GM18517 (cell line): Measurements from ENCODE around the gene FAM168B.

Source experiments
- ATAC-seq: cut with Tn5 transposase; IDR thresholded peaks from one replicate; pipeline ENCODE4 v1.9.1; 2021; ENCODE audit warnings: mild to moderate bottlenecking, moderate library complexity; ENCODE audit not compliant: unreplicated experiment

FAM168B gene

DNA sequence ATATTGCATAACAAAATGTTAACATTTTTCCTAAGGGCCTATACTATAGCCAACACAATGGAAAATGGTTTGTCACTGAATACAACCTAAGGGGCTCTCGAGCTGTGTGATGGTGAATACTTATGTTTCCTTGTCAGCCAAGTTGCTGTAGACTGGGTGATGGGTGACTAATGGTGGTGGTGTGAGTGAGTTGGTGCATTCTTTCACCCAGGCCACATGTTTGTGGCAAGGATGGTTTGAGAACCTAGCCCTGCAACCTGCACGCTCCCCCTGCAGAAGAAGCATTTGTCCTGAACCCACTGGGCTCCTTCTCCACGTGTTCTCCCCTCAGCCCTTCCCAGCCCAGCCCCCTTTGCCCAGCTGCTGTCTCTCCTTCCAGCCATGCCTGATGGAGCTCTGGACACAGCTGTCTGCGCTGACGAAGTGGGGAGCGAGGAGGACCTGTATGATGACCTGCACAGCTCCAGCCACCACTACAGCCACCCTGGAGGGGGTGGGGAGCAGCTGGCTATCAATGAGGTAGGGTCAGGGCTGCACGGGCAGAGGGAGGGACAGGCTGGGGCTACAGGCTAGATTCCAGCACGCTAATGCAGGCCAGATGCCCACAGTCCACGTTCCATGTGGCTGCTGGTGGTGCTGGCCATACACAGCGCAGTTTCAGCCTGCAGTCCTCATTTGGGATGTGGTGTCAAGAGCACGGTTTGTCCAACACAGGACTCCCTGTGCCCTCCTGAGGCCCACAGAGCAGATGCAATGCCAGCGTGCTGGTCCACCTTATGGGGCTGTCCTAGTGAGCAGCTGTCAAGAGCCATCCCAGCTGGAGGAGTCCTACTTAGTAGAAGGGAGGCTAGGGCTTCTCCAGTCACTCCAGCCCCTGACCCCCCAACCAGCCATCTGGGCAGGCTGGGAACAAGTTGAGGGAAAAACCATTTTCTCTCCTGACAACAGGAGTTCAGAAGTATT, 65.4 kb downstream of the FAM168B start:
- ATAC-seq: no peak

DNA sequence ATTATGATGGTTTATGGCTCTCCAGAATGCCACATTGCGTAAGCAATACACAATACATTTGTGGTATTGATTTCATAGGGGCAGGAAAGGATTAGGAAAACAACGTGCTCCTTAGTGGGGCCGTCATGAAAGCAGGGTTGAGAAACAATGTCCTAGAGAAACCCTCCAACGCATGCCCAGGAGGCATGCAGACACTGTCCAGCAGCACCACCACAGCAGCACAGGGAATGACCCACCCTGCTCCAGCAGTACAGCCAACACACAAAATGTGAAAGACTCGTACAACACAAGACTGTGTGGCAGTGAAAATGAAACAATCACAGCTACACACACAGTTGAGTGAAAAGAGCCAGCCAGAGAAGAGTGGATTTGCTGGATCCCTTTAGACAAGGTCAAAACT, 66.3 kb downstream of the FAM168B start:
- no peak for ATAC-seq

DNA sequence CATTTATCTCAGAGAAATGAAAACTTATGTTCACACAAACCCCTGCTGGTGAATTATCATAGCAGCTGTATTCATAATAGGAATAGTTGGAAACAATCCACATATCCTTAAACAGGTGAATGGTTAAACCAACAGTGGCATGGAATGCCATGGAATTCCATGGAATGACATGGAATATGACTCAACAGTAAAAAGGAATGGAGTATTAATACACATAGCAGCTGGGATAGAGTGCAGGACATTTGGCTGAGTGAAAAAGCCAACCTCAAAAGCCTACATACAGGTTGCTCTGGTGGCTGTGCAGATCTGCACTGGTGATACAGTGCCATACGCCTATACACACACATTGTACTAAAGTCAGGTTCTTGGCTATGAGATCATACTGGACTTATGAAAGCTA, 69.5 kb downstream of the FAM168B start:
- ATAC-seq: no peak

DNA sequence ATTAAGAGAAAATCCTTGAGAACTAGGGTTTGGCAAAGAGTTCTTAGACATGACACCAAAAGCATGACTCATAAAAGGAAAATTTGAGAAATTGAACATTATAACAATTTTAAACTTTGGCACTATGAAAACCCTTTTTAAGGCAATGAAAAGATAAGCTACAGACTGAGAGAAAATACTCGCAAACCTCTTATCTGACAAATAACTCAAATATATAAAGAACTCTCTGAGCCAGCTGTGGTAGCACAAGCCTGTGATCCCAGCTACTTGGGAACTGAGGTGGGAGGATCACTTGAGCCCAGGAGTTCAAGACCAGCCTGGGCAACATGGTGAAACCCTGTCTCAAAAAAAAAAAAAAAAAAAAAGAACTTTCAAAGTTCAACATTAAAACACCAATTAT, 70.5 kb downstream of the FAM168B start:
- no peak for ATAC-seq

DNA sequence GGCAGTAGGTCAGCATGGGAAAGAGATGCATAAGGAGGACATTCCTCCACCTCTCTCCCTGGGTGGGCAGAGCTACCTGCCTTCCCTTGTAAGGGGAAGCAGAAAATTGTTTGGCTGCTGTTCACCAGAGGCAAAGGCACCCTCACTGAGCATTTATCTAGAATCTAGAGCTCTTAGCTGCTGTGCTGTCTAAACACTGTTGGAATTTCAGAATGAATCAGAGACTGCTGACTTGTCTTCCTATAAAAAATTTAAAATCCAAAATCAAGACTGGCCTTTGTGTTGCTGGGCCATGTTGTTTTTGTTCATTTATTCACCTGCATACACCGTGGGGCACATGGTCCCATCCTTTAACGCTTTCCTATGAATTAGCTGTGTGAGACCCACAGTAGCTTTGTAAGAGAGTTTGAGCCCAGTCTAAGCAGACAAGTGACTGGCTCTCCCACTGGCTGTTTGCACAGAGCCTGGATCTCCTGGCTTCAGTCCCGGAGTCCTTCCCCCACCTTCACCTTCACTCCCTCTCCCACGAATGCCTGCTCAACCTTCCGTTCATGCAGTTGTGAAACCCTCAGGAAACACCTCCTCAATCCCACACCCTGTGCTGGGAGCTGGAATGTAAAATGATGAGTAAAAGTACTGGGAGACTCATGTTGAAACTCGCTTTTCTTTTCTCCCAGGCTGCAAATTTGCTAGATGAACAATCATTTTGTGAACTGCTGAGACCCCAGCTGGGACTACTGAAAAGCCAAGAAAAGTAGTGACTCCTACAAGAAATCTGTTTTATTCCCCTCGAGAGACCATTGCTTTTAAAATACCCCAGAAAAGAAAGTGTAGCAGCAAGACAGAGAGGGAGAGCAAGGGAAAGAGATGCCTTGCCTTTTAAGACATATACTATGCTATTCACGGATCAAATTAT, 76.2 kb downstream of the FAM168B start:
- ATAC-seq: no peak

DNA sequence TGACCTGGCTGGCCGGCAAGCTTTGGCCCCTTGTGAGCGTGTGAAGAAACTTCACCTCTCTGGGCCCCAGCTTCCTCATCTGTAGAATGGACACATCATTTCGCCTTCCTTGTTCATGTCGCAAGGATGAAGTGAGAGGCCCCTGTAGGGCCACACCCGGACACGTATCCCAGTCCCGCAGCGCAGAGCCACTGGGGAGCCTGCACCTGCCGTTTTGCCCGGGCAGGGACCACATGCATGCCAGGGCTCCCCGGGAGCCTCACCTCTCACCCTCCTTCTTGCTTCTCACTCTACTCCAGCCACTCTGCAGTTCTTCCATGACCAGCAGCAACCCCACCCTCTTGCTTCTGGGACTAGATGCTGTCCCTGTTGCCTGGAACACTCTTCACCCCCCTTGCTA, 77.5 kb downstream of the FAM168B start:
- no peak for ATAC-seq

DNA sequence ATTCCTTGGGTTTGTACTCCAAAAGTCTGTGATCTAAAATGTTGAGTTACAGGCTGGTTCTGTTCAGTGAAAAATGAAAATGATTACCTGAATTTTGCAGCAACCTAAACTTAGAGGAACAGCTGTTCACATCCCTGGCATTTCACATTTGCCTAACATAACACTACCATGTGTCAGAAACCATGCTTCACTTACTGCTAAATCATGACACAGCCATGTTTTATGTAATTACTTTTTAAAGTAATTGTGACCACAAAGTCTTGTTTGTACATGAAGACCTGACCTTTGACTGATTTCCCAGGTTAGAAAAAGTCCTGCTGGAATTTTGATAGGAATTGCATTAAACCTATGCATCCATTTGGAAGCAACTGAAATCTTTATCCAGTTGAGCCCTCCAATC, 79.1 kb downstream of the FAM168B start:
- ATAC-seq: no peak

DNA sequence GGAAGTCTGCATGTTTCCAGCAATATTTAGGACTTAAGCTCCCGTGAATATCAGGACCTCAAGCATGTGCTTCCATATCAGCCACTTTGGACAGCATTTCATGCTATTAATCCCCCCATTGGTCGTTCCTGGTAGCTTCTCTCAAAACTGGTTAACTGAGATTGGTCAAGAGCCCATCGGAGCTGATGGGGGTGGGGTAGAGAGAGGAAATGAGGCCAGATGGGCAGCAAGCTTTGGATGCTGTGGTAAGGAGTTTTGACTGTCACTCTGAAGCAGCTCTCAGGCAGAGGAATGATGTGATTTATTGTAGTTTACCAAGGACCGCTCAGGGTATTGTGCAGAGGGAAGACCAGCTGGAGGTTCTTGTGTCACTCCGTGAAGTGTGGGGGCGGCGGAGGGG, 81.8 kb downstream of the FAM168B start:
- no peak for ATAC-seq

DNA sequence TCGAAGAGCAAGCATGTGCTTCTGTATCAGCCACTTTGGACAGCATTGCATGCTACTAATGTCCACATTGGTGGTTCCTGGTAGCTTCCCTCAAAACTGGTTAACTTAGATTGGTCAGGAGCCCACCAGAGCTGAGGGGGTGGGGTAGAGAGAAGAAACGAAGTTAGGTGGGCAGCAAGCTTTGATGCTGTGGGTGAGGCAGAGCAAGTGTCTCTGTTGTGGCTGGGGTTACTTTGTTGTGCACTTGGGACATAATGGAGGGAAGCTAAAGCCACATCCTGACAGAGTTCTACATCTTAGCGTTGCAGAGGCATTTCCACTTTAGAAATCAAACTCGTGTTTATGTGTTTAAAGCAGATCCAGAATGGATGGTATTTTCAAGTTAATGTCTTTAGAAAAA, 82.7 kb downstream of the FAM168B start:
- no peak for ATAC-seq

DNA sequence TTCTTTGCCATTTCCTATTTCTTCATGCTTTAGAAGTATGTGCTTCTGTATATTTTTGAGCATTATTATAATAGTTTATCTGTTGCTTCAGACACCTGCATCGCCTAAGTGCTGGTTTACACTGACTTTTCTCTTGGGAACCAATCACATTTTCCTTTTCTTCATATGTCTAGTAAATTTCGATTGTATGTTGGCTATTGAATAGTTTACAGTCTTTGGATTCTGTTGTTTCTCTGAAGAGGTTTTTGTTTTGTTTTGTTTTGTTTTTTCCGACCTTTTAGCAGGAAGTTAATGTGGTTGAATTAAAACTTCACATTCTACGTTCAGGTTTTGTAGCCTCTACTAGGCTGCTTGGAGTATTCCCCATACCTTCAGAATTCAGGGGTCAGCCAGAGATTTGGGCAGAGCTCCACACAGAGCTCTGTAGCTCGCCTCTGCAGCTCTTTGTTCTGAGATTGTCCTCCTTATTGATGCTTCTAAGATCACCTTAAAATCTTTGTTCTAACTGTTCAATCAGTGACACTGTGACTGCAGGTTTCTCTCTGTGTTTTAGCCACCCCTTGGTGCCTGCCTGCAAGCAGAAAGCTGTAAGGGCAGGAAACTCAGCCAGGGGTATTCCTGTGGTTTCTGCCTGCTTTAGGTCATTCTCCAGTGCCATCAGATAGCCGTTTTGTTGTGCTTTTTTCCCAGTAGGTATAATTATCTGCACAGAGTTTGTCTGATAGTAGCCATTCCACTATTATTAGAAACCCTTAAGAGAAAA, 83.4 kb downstream of the FAM168B start:
- ATAC-seq: no peak

DNA sequence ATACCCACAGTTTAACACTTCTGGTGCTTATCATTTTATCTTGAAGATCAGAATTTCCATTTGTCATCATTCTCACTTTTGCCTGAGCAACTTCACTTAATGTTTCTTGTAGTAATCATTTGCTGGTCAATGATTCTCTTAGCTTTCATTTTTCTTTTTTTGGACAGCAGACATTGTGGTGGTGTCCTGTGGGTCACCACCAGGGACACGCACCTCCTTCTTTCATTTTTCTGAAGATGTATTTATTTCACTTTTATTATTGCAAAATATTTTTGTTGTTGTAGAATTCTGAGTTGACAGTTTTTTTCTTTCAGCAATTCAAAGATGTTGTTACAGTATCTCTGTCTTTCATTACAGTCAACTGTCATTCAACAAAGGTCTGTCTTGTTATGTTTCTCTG, 84.3 kb downstream of the FAM168B start:
- no peak for ATAC-seq

DNA sequence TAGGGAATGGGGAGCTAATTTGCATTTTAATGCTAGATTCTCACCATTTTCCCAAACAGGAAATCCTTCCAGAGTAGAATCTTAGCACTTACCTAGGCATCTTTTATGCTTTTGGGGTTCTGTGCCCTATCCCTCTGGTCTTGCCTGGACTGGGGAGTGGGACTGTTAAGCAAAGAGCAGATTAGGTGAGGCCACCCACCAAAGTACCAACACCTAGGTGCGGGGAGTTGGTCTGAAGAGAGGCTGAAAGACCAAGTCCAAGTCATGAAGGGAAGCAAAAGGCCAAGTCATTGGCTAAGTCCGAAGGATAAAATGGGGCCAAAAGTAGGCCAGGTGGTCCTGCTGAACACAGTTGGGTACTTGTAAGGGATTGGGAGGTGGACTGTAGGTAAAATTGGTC, 86.7 kb downstream of the FAM168B start:
- ATAC-seq: no peak

DNA sequence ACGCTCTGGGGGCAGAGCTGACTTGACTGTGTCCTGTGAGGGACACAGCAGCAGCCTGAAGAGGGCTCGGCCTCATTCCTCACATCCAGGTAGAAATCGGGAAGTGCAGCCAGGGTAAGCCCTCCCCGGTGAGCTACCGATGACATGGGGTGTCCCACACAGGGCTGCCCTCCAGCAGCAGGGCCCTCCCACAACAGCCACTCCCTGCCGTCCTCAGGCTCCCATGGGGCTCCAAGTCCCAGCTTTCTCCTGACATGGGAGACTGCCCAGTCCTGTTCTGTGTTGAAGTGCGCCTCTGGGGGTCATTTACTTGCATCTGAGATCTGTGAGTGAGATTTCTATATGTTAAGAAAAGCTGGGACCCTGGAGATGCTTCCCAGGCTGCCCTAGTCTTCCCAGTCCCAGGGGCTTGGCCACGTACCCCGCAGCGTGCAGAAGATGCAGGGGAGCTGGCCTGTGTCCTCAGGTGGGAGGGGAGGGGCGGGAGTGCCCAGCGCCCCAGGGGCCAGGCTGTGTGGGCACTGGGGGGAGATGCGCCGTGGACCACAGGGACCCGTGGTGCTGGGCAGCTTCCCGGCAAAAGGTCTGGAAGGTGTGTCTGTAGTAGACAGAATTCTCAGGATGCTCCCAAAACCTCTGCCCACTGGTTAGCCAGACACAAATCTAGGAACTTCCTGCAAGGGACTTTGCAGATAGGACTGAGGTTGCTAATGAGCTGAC, 87.9 kb downstream of the FAM168B start:
- ATAC-seq: no peak

DNA sequence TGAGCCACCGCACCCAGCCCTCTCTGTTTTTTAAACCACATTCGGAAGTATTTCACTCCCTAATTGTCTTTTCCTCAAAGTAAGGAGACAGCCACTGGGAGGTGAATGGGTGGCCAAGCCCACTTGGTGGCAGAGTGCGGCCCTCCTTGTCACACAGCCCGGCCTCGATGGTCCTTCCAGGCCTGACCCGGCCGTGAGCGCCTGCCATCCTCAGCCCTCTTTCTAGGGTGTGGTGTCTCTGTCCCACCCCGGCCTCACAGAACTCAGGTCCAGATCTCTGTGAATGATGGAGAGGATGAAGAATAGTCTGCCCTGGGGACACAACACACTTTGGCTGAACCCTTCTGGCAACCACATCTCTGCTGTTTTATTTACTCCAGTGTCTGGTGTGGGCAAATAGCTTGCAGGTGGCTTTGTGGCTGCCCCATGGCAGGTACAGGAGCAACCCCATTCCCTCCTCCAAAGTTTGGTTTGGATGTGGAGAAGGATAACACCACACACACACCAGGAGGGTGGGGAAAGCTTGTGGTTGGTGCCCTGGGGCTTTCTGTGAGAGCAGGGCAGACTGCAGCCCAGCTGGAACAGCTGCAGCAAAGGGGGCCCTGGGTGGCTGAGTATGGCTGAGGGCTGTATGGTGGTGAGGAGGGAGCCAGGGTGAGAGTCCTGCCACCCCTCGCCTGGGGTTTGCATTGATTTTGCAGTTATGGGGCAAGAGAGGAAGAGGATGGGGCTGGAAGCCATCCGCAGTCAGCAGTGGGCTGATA, 88.6 kb downstream of the FAM168B start:
- ATAC-seq: no peak

DNA sequence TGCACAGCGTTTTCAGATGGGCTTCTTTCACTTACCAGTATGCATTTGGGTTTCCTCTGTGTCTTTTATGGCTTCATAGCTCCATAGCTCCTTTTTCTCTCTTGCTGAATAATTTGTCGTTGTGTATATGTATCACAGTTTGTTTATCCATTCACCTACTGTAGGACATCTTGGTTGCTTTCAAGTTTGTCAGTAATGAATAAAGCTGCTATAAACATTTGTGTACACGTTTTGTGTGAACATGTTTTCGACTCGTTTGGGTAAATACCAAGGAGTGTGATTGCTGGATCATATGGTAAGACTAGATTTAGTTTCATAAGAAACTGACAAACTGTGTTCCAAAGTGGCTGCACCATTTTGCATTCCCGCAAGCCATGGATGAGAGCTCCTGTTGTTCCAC, 94.7 kb downstream of the FAM168B start:
- no peak for ATAC-seq
